NCI-H524 (cell line): ENCODE measurements around the gene GAB2.
"Not testable (repeated sequence)": the region's sequence is repeated elsewhere in the genome, so short reads cannot be mapped to it uniquely, and the experiment has no call there.

Experiments used
- DNase-seq, 2 experiments: peaks; one replicate each; lab custom pipeline; 2025; lab: John Stamatoyannopoulos, UW

Gene GAB2

DNA sequence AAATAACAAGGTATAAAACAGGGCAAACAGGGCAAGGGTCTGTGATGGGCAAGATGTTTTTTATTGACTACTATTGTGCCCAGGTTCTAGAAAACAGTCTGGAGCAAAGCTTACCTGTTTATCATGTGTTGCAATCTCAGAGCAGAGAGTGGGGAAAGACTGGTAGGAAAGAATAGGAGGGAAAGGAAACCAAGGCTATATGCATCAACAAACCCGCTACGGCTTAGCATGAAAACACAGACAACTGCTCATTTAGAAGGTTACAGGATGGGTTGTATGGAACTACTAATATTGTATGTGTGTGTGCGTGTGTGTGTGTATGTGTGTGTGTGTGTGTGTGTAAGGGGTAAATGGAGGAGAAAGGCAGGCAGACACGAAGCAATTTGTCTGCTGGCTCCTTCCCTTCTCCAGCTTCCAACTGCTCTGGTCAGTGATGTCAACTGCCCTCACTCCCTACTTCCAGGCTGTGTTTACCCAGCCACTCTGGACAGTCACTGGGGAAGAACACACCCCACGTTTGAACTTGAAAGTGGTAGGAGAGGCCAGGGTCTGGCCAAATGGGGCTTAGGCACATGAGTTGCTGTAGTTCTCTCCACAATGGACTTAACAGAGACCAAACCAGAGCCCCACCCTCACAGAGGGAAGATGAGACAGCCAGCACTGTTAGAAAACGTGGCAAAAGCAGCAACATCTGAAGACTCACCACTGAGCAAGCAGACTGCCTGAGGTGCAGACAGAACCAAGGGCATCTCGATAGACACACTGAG is 47.0 kb downstream of the GAB2 start:
- peak; percentile 5 to 38 for DNase-seq

DNA sequence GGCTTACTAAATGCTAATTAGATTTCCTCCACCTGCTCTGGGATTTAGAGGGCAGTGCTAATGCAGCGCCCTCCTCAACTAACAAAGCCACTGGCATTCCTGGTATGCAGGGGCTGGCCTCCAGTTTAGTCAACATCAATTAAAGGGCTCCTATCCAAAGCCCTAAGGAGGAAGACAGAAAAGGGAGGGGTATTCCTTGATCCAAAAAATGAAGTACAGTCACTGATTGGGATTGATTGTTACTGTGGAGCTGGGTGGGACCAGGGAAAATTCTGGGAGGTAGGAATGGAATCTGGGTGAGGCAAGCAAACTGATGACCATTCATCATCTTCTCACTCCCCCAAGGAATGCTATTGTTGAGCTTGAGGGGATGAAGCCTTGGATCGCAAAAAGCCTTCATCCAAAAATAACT is 52.2 kb downstream of the GAB2 start:
- DNase-seq: no peak

DNA sequence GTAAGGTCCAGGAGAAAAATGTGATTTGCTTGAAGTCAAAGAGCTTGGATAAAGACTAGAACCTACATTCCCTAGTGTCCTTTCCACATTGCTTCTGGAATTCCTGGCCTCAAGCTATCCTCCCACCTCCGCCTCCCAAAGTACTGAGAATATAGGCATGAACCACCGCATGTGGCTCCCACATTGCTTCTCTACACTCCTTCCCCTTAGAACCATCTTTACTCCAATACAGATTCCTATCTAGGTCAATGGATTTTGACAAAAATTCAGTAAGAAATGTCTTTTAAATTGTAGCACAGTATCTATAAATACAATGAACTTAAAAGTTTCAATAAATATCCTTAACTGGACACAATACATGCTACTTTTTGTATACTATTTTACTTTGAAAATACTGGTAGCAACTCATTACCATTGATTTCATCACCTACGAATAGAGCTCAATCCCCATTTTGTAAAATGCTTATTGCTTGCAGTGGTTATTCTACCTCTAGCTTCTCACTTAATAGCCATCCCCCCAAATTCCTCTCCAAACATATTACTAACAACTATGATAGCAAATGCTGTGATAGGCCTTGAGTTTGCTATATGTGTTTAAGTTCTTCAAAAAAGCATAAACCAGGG is 53.4 kb downstream of the GAB2 start:
- no peak for DNase-seq

DNA sequence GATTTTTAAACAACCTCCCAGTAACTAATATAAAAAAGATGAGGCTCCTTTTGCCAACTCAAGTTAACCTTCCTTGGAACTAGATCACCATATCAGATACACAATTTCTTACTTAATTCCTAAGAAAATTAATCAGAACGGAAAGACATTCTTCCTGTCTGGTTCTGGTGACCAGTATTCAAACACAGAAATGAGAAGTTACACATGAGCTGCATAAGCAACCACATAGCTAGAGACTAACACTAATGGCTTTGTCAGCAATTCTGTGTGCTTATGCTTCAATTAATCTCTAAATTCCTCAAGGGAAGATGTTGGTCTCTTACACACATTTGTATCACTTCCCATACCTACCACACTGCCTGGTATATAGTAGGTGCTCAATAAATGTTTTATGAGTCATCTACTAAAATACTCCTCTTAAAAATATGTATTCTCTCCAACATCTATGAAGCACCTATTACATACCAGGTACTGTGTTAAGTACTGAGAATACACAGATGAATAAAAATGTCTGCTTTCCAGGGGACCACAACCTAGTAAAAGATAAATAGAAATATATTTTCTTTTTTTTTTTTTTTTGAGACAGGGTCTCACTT is 54.5 kb downstream of the GAB2 start:
- no peak for DNase-seq

DNA sequence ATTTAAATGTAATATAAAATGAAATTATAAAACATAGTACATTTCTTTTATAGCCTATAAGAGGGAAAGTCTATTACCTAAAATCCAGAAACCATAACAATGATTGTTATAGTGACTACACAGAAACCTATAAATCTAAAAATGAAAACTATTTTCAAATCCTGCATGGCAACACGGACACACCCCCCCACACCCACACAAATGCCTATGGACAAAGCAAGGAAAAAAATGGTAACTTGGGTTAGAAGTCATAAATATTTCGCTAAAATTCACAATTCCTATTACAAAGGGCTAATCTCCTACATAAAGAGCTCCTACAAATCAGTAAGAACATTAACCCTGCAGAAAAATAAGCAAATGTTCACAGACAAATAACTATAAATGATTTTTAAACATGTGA is 56.4 kb downstream of the GAB2 start:
- DNase-seq: no peak

DNA sequence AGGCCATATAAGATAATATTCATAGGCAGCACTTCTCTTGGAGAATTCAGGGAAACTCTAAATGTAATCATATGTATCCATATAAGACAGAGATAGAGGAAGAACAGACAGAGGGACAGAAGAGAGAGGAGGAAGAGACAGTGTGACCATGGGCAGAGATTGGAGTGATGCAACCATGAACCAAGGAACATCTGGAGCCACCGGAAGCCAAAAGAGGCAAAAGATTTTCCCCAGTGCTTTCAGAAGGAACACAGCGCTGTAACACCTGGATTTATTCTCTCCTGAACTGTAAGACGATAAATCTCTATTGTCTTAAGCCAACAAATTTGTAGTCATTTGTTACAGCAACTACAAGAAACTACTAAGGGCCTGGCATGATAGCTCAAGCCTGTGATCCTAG is 57.7 kb downstream of the GAB2 start:
- DNase-seq: no peak

DNA sequence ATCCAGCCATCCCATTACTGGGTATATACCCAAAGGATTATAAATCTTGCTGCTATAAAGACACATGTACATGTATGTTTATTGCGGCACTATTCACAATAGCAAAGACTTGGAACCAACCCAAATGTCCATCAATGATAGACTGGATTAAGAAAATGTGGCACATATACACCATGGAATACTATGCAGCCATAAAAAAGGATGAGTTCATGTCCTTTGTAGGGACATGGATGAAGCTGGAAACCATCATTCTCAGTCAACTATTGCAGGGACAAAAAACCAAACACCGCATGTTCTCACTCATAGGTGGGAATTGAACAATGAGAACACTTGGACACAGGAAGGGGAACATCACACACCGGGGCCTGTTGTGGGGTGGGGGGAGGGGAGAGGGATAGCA is 59.7 kb downstream of the GAB2 start:
- not testable (repeated sequence) for DNase-seq

DNA sequence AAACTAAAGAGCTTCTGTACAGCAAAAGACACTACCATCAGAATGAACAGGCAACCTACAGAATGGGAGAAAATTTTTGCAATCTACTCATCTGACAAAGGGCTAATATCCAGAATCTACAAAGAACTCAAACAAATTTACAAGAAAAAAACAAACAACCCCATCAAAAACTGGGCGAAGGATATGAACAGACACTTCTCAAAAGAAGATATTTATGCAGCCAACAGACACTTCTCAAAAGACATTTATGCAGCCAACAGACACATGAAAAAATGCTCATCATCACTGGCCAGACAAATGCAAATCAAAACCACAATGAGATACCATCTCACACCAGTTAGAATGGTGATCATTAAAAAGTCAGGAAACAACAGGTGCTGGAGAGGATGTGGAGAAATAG is 60.2 kb downstream of the GAB2 start:
- DNase-seq: not testable (repeated sequence)

DNA sequence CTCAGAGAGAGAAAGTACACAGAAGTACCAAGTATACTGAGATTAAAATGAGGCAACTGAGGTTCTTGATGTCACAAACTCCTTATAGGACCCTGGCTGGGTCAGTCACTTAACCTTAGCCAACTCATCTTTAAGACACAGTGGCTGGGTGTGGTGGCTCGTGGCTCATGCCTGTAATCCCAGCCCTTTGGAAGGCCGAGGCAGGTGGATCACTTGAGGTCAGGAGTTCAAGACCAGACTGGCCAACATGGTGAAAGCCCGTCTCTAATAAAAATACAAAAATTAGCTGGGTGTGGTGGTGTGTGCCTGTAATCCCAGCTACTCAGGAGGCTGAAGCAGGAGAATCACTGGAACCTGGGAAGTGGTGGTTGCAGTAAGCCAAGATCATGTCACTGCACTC is 61.9 kb downstream of the GAB2 start:
- not testable (repeated sequence) for DNase-seq

DNA sequence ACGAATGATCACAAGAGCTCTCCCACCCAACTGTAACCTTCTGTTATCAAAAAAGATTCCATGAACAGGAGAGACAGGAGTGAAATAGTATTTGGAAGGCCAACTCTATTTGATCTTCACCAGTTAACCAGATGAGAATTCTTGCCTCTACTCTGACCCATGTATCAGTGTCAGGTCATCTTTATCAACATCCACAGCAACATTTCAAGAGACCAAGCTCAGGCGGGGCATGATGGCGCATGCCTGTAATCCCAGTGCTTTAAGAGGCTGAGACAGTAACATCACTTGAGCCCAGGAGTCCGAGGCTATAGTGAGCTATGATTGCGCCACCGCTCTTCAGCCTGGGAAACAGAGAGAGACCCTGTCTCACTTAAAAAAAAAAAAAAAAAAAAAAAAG is 62.3 kb downstream of the GAB2 start:
- no peak for DNase-seq

DNA sequence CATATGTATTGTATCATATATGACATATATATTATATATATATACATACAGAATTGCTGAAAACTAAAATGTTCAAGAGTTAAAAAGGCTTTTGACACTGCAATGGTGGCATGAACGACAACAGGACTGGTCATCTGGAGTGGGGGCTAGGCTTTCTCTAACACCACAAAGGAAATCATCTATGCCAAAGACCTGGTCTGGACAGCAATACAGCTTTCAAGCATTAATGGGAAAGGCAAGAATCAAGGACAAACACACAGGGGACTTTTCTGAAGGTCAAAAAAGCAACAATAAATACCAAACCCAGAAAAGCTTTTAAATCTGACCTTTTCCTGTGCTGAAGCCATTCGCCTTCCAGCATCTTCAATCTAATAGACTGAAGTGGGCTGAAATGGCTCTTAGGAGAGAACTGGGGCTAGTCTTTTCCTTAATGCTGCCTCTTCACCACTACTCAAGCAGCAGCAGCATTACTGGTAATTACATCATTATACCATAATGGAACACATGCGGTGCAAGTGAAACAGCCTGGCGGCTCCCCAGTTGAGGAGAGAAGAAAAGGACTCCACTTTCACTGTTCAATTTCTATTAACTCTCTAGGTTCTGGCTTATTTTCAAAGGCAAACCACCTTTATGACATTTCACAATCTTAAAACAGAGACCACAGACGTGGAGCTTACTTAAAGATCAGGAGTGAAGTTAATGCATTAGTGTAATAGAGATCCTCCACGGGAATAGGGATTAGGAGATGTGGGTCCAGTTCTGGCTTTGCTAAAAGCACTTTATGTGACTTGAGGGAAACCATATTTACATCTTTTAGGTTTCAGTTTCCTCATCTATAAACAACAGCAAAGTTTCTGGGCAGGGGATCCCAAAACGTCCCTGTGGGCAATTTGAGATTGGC is 63.0 kb downstream of the GAB2 start:
- DNase-seq: peak; percentile 26 to 76

DNA sequence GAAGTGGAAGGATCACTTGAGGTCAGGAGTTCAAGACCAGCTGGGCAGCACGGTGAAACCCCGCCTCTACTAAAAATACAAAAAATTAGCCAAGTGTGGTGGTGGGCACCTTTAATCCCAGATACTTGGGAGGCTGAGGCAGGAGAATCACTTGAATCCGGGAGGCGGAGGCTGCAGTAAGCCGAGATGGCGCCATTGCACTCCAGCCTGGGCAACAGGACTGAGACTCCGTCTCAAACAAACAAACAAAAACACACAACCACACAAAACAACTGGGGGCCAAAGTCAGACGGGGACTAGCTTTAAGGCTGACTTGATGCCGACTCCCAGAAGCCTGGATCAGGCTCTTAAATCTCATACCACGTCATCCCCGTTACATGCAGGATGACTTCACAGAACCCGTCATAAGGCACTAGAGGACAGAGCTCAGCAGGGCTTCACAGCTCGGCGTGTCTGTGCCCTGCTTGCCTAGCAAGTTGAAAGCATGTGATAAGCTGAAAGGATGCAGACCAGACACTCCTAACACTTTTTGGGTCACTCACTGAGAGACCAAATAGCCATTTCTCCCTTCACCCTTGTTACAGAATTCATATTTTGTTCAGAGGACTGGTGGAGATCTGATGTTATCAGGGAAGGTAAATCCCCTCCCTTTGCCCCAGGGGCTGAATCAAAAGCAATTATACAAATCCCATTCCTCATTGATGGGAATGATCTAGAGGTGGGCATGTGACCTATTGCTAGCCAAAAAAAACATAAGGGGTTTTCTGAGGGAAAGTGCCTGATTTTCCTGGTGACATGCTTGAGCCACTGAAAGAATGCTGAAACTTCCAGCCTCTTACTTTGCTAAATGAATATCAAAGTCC is 65.4 kb downstream of the GAB2 start:
- DNase-seq: no peak

DNA sequence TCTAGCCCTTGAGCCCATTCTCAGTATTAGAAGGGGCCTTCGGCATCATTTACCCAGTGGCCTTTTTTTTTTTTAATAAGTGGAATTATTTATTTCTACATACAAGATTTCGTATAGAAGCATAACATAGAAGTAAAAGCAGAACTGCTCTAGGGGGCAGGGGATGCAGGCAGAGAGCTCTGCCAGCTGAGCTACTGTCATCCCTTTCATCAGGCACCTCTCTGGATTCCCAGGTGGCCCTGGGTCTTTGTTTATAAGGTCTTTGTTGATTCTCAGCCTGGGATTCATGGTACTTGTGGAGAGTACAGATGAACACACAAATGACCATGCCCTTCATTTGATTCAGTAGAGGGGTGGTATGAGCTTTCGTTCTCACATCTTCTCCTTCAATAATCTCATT is 66.4 kb downstream of the GAB2 start:
- DNase-seq: no peak

DNA sequence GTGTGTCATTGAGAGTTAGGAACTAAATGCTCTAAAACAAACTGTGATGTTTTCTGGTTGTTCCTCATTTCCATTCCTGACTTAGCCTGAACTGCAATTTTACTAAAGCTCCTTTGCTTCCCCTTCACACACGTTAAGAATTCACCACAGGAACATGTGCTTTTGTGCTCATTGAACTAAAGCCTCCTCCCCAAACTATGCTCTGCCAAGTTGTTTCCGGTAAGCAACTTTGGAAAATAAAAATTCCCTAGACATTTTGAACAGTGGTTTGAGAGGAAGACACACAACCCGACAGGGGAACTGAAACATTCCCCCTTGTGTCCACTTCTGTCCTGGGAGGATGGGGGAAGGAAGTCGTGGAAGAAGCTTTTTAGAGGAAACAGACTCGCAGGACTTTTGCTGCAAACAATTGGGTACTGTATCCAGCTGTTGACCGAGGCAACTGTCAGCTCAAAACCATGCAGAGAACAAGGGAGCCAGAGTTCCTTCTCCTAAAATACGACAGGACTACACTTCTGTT is 66.9 kb downstream of the GAB2 start:
- no peak for DNase-seq

DNA sequence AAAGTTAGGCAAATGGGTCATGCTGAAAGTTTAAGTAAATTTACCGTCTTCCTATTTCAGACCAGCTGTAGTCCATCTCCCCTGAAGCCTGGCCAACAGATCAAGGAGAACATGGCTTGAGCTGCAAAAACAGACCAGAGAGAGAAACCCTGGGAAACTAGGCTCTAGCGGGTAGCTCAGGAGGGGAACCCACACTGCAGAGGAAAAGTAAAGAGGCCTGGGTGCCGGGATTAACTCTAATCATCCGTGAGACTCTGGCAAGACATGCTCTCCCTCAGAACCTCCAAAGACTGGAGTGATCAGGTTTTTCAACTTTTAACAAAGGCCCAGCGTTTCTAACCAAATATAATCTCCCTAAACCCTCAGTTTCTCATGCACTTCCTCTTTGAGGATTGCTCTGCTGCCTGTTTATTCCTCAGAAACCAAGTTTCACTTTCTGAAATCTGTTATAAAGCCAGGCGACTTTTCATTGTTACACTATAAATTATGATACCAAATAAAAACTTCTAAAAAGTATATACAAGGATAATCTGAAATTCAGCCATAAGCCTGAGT is 67.5 kb downstream of the GAB2 start:
- no peak for DNase-seq

DNA sequence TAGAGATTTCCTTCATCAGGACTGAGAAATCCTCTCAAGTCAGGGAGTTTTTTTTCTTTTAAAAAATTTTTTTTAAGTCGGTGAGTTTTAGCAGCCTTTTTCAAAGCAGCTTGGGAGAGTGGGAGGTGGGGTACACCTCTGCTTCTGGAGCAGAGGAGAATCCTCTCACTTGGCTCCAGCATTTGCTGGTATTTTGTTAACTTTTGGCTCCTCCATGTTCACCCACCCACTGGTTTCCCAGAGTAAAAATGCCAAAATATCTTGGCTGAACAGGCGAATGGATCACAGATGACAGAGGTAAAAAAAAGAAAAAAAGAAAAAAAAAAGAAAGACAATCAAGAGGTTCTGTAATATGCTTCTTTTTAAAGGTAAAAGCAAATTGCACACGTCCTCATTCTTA is 68.0 kb downstream of the GAB2 start:
- no peak for DNase-seq

DNA sequence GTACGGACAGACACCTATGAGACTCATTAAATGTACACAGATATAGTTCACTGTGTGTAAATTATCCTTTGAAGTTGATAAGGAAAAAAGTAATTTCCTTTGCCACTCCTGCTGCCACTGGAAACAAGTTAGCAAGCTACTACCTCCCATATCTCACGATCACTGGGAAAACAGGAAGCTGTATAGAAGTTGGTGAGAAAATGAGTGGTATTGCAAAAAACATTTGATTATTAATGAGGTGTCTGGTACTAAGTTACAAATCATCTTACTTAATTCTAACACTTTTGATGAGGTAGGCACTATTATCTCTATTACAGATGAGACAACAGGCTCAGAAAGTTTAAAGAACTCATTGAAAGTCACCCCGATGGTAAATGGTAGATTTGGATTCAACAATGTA is 68.5 kb downstream of the GAB2 start:
- no peak for DNase-seq

DNA sequence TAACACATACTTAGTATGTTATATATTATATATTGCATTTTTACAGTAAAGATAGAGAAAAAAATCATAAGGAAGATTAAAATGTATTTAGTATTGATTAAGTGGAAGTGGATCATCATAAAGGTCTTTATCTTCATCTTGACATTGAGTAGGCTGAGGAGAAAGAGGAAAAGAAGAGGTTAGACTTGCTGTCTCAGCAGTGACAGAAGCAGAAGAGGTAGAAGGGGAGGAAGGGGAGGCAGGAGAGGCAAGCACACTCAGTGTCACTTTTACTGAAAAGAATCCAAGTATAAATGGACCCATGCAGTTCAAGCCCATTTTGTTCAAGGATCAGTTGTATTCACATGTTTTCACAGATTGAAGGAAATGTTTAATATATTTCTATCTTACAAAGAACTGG is 69.7 kb downstream of the GAB2 start:
- no peak for DNase-seq

DNA sequence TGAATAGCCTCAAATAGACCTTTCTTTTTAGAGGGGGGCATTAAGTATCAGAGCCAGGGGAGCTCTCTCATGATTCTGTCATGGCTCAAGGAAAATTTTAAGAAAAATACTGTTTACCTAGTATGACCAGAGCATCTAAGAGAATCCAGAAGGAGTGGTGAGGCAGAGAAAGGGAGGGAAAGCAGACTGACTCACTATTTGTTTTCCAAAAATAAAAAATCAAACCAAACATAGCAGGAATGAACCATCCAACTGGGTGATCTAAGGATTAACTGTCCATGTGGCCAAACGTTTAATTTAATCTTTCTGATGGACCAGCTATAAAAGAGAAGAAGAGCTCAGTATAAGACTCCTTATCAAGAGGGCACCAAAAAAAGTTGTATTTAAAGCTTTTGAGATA is 70.8 kb downstream of the GAB2 start:
- no peak for DNase-seq

DNA sequence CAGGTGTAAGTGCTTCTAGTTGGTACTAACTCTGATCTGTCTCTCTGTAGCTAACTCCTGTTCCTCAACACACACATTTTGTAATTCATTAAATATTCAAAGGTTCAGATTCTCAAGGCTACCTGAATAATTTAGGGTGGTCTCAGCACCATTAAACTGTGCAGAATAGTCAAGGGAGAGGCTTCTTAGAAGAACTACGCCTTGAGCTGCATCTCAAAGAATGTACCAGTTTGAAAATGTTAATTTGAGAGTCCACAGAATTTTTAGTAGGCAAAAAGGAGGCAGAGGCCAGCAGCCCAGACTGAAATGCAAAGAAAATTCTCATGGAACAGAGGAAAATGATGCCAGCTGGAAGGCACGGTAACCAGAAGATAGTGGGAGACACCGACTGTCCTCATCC is 72.2 kb downstream of the GAB2 start:
- DNase-seq: no peak

DNA sequence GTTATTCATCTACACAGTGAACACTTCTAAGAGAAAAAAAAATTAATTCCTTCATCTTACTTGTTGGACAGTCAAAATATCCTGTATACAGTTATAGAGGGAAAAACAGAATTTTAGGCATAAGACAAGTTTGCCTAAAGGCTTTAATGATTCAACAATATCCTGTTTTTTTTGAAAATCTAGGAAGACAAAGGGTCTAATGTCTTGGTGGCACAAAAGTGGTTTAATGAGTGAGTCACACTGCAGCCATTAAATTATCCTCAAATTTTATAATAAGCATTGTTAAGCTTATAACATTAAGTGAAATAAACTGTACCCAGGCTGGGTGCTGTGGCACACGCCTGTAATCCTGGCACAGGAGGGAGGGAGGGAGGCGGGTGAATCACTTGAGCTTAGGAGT is 72.9 kb downstream of the GAB2 start:
- no peak for DNase-seq
